ENCODE measurements around the gene SLIT3.

DNA sequence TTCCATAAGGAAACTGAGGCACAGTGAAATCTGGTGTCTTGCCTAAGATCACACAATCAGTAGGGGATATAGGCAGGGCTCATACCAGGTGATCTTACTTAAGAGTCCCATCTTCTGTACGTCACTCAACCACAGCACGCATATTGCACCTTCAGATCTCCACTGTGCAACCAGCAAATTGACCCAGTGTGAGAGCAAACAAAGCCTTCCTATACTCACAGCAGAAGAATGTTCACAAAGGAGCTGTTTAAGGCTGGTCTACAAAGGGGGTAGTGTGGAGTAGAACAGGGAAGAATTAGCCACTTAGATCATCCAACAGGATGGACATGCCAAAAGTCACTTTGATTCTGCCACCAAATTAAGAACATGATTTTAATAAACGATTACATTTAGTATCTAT is 305.9 kb downstream of the SLIT3 start:
- no peak for TF ChIP-seq POLR2A (IDR thresholded peaks at IDR 0.05; ENCODE audit: low read length)
- TF ChIP-seq GATA1 (IDR thresholded peaks at IDR 0.05; ENCODE audit: low read depth, low read length), result no peak

Data from erythroblast (primary cell).